ENCODE measurements around the gene RPH3AL.

RPH3AL gene

GRCh38 chr17:266219-266618 is 86.4 kb downstream of the RPH3AL start:
- in situ Hi-C loops (cut with MboI; ENCODE audit: low sequenced_read_pairs) = no loop called here

GRCh38 chr17:265718-266117 is 86.9 kb downstream of the RPH3AL start:
- in situ Hi-C loops (cut with MboI; ENCODE audit: low sequenced_read_pairs) = no loop called here

- in situ Hi-C loops (cut with MboI; ENCODE audit: low sequenced_read_pairs) = no loop called here
These were observed 88.8 kb downstream of the RPH3AL start for GRCh38 chr17:263773-264172.

- in situ Hi-C loops (cut with MboI; ENCODE audit: low sequenced_read_pairs) = no loop called here
These were observed 89.3 kb downstream of the RPH3AL start for GRCh38 chr17:263271-263670.

GRCh38 chr17:261635-262034 is 91.0 kb downstream of the RPH3AL start:
- in situ Hi-C loops (cut with MboI; ENCODE audit: low sequenced_read_pairs) = no loop called here

- in situ Hi-C loops (cut with MboI; ENCODE audit: low sequenced_read_pairs) = no loop called here
These were observed 91.7 kb downstream of the RPH3AL start for GRCh38 chr17:260944-261343.

- in situ Hi-C loops (cut with MboI; ENCODE audit: low sequenced_read_pairs) = no loop called here
These were observed 92.4 kb downstream of the RPH3AL start for GRCh38 chr17:260031-260791.

- in situ Hi-C loops (cut with MboI; ENCODE audit: low sequenced_read_pairs) = no loop called here
These were observed 93.1 kb downstream of the RPH3AL start for GRCh38 chr17:259341-259976.

GRCh38 chr17:258906-259305 is 93.7 kb downstream of the RPH3AL start:
- in situ Hi-C loops (cut with MboI; ENCODE audit: low sequenced_read_pairs) = no loop called here

- in situ Hi-C loops (cut with MboI; ENCODE audit: low sequenced_read_pairs) = no loop called here
These were observed 94.4 kb downstream of the RPH3AL start for GRCh38 chr17:258045-258734.

- in situ Hi-C loops (cut with MboI; ENCODE audit: low sequenced_read_pairs) = no loop called here
These were observed 99.3 kb downstream of the RPH3AL start for GRCh38 chr17:253091-253846.

GRCh38 chr17:252456-252855 is 100.2 kb downstream of the RPH3AL start:
- in situ Hi-C loops (cut with MboI; ENCODE audit: low sequenced_read_pairs) = no loop called here

GRCh38 chr17:251531-251930 is 101.1 kb downstream of the RPH3AL start:
- in situ Hi-C loops (cut with MboI; ENCODE audit: low sequenced_read_pairs) = no loop called here

GRCh38 chr17:250487-251300 is 101.9 kb downstream of the RPH3AL start:
- in situ Hi-C loops (cut with MboI; ENCODE audit: low sequenced_read_pairs) = no loop called here

GRCh38 chr17:249236-249993 is 103.2 kb downstream of the RPH3AL start:
- in situ Hi-C loops (cut with MboI; ENCODE audit: low sequenced_read_pairs) = no loop called here

GRCh38 chr17:248337-249235 is 104.0 kb downstream of the RPH3AL start:
- in situ Hi-C loops (cut with MboI; ENCODE audit: low sequenced_read_pairs) = no loop called here

GRCh38 chr17:247767-248166 is 104.8 kb downstream of the RPH3AL start:
- in situ Hi-C loops (cut with MboI; ENCODE audit: low sequenced_read_pairs) = no loop called here

- in situ Hi-C loops (cut with MboI; ENCODE audit: low sequenced_read_pairs) = no loop called here
These were observed 105.7 kb downstream of the RPH3AL start for GRCh38 chr17:246851-247421.

All from hTERT RPE-1 (cell line).